Nephron (organoid): ENCODE measurements around the gene COL27A1.

Experiments used
- H3K27ac Mint-ChIP-seq, 3 experiments: 2 replicates each; pipeline ENCODE4 v1.8.0; 2020; ENCODE audit warnings: mixed read lengths in 3 of 3, mild to moderate bottlenecking in 2 of 3, moderate library complexity in 1 of 3
- H3K27me3 Mint-ChIP-seq: 2 replicates; pipeline ENCODE4 v1.8.0; 2021; ENCODE audit warnings: low read depth, mild to moderate bottlenecking, moderate library complexity, mixed read lengths
- H3K36me3 Mint-ChIP-seq: 2 replicates; pipeline ENCODE4 v1.8.0; 2020; ENCODE audit warnings: low read depth, mixed read lengths
- H3K4me1 Mint-ChIP-seq: 2 replicates; pipeline ENCODE4 v1.8.0; 2020; ENCODE audit warnings: mixed read lengths
- H3K4me3 Mint-ChIP-seq, 3 experiments: 2 replicates each; pipeline ENCODE4 v1.8.0; 2020; ENCODE audit warnings: mild to moderate bottlenecking in 3 of 3, mixed read lengths in 3 of 3, moderate library complexity in 2 of 3
- H3K9me3 Mint-ChIP-seq: 2 replicates; pipeline ENCODE4 v1.8.0; 2020; ENCODE audit warnings: mixed read lengths
- TF ChIP-seq, protein P1 (sequence below), 3 experiments: fragments of 200-600 bp; sonication (generic); IDR thresholded peaks; one replicate each; pipeline ENCODE4 v1.5.0; 2021; ENCODE audit warnings: antibody characterized with exemption in 3 of 3; ENCODE audit not compliant: unreplicated experiment in 3 of 3

The COL27A1 gene

DNA sequence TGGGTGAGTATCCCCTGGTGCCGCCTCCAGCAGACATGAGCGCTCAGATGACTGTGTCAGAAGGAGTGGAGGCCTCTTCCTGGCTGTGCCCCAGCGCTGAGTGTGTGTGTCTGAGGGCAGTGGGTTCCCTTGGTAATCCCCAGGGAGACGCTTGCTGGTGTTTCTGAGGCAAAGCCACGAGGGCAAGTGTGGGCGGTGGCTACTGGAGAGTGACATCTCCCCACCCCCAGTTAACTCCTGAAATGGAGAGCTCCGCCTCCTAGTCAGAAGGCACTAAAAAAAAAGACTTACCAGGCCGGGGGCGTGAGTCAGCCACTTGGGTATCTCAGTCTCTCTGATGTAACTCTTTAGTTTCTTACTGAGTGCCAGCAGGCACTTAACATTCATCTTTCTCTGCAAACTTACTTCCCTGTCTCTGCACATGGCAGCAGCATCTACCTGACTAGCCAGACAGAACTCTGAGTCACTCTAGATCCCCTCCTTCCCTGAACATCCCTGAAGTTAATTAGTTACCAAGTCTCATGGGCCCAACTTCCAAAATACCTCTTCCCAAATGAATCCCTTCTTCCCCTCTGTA lies 193.7 kb downstream of the COL27A1 start:
- no peak overlapping the region for H3K4me3 Mint-ChIP-seq
- H3K27me3 Mint-ChIP-seq, result no peaks in the 10 kb centered on the region
- H3K36me3 Mint-ChIP-seq, result peaks cover 56% of the 10 kb centered on the region
- H3K4me1 Mint-ChIP-seq, result peaks cover 10% of the 10 kb centered on the region
- H3K27ac Mint-ChIP-seq, result peak overlapping the region in 1 of 3 experiments; percentile 6
- TF ChIP-seq, protein P1, sequence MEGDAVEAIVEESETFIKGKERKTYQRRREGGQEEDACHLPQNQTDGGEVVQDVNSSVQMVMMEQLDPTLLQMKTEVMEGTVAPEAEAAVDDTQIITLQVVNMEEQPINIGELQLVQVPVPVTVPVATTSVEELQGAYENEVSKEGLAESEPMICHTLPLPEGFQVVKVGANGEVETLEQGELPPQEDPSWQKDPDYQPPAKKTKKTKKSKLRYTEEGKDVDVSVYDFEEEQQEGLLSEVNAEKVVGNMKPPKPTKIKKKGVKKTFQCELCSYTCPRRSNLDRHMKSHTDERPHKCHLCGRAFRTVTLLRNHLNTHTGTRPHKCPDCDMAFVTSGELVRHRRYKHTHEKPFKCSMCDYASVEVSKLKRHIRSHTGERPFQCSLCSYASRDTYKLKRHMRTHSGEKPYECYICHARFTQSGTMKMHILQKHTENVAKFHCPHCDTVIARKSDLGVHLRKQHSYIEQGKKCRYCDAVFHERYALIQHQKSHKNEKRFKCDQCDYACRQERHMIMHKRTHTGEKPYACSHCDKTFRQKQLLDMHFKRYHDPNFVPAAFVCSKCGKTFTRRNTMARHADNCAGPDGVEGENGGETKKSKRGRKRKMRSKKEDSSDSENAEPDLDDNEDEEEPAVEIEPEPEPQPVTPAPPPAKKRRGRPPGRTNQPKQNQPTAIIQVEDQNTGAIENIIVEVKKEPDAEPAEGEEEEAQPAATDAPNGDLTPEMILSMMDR (IDR thresholded peaks at IDR 0.05; ENCODE audit: unreplicated experiment in 3 of 3), result no peak
- no peaks in the 10 kb centered on the region for H3K9me3 Mint-ChIP-seq

GRCh38 chr9:114349713-114350480 lies 194.6 kb downstream of the COL27A1 start:
- H3K4me3 Mint-ChIP-seq, result no peak overlapping the region
- H3K27me3 Mint-ChIP-seq, result no peaks in the 10 kb centered on the region
- H3K4me1 Mint-ChIP-seq, result peaks cover 10% of the 10 kb centered on the region
- no peaks in the 10 kb centered on the region for H3K9me3 Mint-ChIP-seq
- H3K27ac Mint-ChIP-seq, result peak overlapping the region in 1 of 3 experiments; percentile 6
- TF ChIP-seq, protein P1 (IDR thresholded peaks at IDR 0.05; ENCODE audit: unreplicated experiment in 3 of 3), result no peak
- H3K36me3 Mint-ChIP-seq, result peaks cover 48% of the 10 kb centered on the region

GRCh38 chr9:114350636-114351401 lies 195.5 kb downstream of the COL27A1 start:
- no peak overlapping the region for H3K4me3 Mint-ChIP-seq
- no peaks in the 10 kb centered on the region for H3K9me3 Mint-ChIP-seq
- no peaks in the 10 kb centered on the region for H3K27me3 Mint-ChIP-seq
- H3K4me1 Mint-ChIP-seq, result peaks cover 10% of the 10 kb centered on the region
- peaks cover 46% of the 10 kb centered on the region for H3K36me3 Mint-ChIP-seq
- H3K27ac Mint-ChIP-seq, result no peak overlapping the region
- TF ChIP-seq, protein P1 (IDR thresholded peaks at IDR 0.05; ENCODE audit: unreplicated experiment in 3 of 3), result no peak

- Mint-ChIP-seq H3K27me3 (no peaks in the 10 kb centered on the region), H3K4me1 (peaks cover 10% of the 10 kb centered on the region), H3K4me3 (no peak overlapping the region), H3K36me3 (peaks cover 41% of the 10 kb centered on the region), H3K27ac (no peak overlapping the region), H3K9me3 (no peaks in the 10 kb centered on the region)
- TF ChIP-seq, protein P1 (IDR thresholded peaks at IDR 0.05; ENCODE audit: unreplicated experiment in 3 of 3), result no peak
Measured at GRCh38 chr9:114351932-114352331, 196.6 kb downstream of the COL27A1 start.

GRCh38 chr9:114355821-114356220 lies 200.5 kb downstream of the COL27A1 start:
- Mint-ChIP-seq H3K27me3 (no peaks in the 10 kb centered on the region), H3K36me3 (peaks cover 40% of the 10 kb centered on the region), H3K9me3 (no peaks in the 10 kb centered on the region), H3K27ac (no peak overlapping the region), H3K4me1 (no peaks in the 10 kb centered on the region), H3K4me3 (no peak overlapping the region)
- TF ChIP-seq, protein P1 (IDR thresholded peaks at IDR 0.05; ENCODE audit: unreplicated experiment in 3 of 3), result no peak
